HepG2 (cell line): Measurements from ENCODE around the gene C1QBP. TPM values are rescaled to one million over a fixed set of nuclear protein-coding genes. Genes with fewer than 3 reads are reported as not detected.

ENCODE experiments used
- ARHGAP35 ChIP-seq: sonication (generic); formaldehyde crosslinking; IDR thresholded peaks from 2 replicates; pipeline ENCODE4 v1.9.0; 2022; ENCODE audit warnings: mild to moderate bottlenecking, inconsistent platforms, moderate library complexity, missing genetic modification reagents, borderline replicate concordance
- ARNTL ChIP-seq: sonication (generic); formaldehyde crosslinking; IDR thresholded peaks from 2 replicates; pipeline ENCODE4 v1.4.0; 2020; ENCODE audit warnings: mild to moderate bottlenecking, missing genetic modification reagents
- ELK4 ChIP-seq: sonication (generic); formaldehyde crosslinking; IDR thresholded peaks from 2 replicates; pipeline ENCODE4 v1.9.0; 2021; ENCODE audit warnings: missing genetic modification reagents, borderline replicate concordance
- HMGA1 ChIP-seq: sonication (generic); formaldehyde crosslinking; conservative IDR thresholded peaks from 2 replicates; pipeline ENCODE4 v1.4.0; 2020; ENCODE audit warnings: missing genetic modification reagents
- MIER2 ChIP-seq: IDR thresholded peaks from 2 replicates; pipeline ENCODE4 v1.6.1; 2016; ENCODE audit warnings: missing biosample characterization, missing genetic modification reagents
- PATZ1 ChIP-seq: sonication (generic); formaldehyde crosslinking; IDR thresholded peaks from 2 replicates; pipeline ENCODE4 v1.4.0; 2020; ENCODE audit warnings: missing genetic modification reagents
- PAXIP1 ChIP-seq: sonication (generic); formaldehyde crosslinking; conservative IDR thresholded peaks from 2 replicates; pipeline ENCODE4 v1.4.0; 2020; ENCODE audit warnings: mild to moderate bottlenecking, missing genetic modification reagents, moderate library complexity
- SIN3A ChIP-seq: IDR thresholded peaks from 2 replicates; pipeline ENCODE4 v1.6.1; 2011; ENCODE audit warnings: low read depth, mild to moderate bottlenecking, control low read depth, low read length, borderline replicate concordance
- SP140L ChIP-seq: sonication (generic); formaldehyde crosslinking; IDR thresholded peaks from 2 replicates; pipeline ENCODE4 v1.4.0; 2020; ENCODE audit warnings: missing genetic modification reagents, borderline replicate concordance
- SRSF9 ChIP-seq: fragments of 200-400 bp; formaldehyde crosslinking; IDR thresholded peaks from 2 replicates; pipeline ENCODE4 v1.6.1; 2018; ENCODE audit warnings: borderline replicate concordance, mild to moderate bottlenecking, low read depth, low read length; ENCODE audit not compliant: insufficient read depth, poor library complexity, severe bottlenecking
- ZNF296 ChIP-seq: sonication (generic); formaldehyde crosslinking; conservative IDR thresholded peaks from 2 replicates; pipeline ENCODE4 v1.5.0; 2020; ENCODE audit warnings: mild to moderate bottlenecking, missing genetic modification reagents
- ZNF33A ChIP-seq: sonication (generic); formaldehyde crosslinking; IDR thresholded peaks from 2 replicates; pipeline ENCODE4 v1.5.1; 2020; ENCODE audit warnings: missing genetic modification reagents, mild to moderate bottlenecking, moderate library complexity, borderline replicate concordance
- ZNF549 ChIP-seq: sonication (generic); formaldehyde crosslinking; IDR thresholded peaks from 2 replicates; pipeline ENCODE4 v1.5.0; 2020; ENCODE audit warnings: missing genetic modification reagents
- ZNF652 ChIP-seq: IDR thresholded peaks from 2 replicates; pipeline ENCODE4 v1.6.1; 2016; ENCODE audit warnings: low read depth, borderline replicate concordance
- ZNF747 ChIP-seq: sonication (generic); formaldehyde crosslinking; IDR thresholded peaks from 2 replicates; pipeline ENCODE4 v1.8.1; 2023; ENCODE audit warnings: missing genetic modification reagents, mild to moderate bottlenecking, borderline replicate concordance
- ZNF790 ChIP-seq: sonication (generic); formaldehyde crosslinking; IDR thresholded peaks from 2 replicates; pipeline ENCODE4 v1.8.0; 2022; ENCODE audit warnings: missing genetic modification reagents, mild to moderate bottlenecking, borderline replicate concordance
- polyA plus RNA-seq, 8 experiments: library from polyadenylated mRNA; depleted of rRNA in 3 of 8; stranded (reverse) in 7 of 8; unstranded in 1 of 8; fragments of >200 nt; fragmentation: Illumina TruSeq in 4 of 8; extraction: Trizol in 4 of 8; gene quantifications; 2 replicates each; pipeline versions ENCODE4 v1.2.1 to v1.2.3, GENCODE V29; 2011 to 2016; ENCODE audit warnings: low read depth in 4 of 8, missing spikeins in 1 of 8, mixed read lengths in 1 of 8; ENCODE audit not compliant: insufficient read depth in 1 of 8
- total RNA-seq, 5 experiments: library from RNA; depleted of rRNA; stranded (reverse); fragments of >200 nt; fragmentation: Illumina TruSeq; extraction: Trizol; gene quantifications; 2 replicates each; pipeline ENCODE4 v1.2.3, GENCODE V29; 2016; ENCODE audit warnings: low read depth in 1 of 5
- TF ChIP-seq, protein P1 (sequence below): sonication (generic); formaldehyde crosslinking; IDR thresholded peaks from 2 replicates; pipeline ENCODE4 v1.5.0; 2020; ENCODE audit warnings: missing genetic modification reagents, mild to moderate bottlenecking, borderline replicate concordance
- TF ChIP-seq, protein P2 (sequence below), 2 experiments: sonication (generic) in 1 of 2; formaldehyde crosslinking in 1 of 2; IDR thresholded peaks; 2 replicates each; pipeline versions ENCODE4 v1.5.1 to v1.6.1; 2011 to 2020; ENCODE audit warnings: borderline replicate concordance in 1 of 2, low read depth in 1 of 2, low read length in 1 of 2, mild to moderate bottlenecking in 1 of 2, missing genetic modification reagents in 1 of 2, moderate library complexity in 1 of 2

The C1QBP gene
- total and polyA plus RNA-seq, 2 of the 13 experiments (the other 11 are each of a cell fraction or from before 2014, with no cell fraction given) = 219 to 680 TPM

GRCh38 chr17:5419356-5419958 lies 19.5 kb downstream of the C1QBP start, which contains the start of gene NUP88 (continued):
- peak; percentile 14; the same call in 1 of the 2 replicates for TF ChIP-seq PAXIP1 (CRISPR knock-in tag)
- 0 out of 2 replicates have a peak, but pooled peaks have one; percentile 28 for TF ChIP-seq ARHGAP35 (CRISPR knock-in tag)
- TF ChIP-seq PATZ1 (CRISPR knock-in tag) = 0 out of 2 replicates have a peak, but pooled peaks have one; percentile 25
- TF ChIP-seq ZNF790 (CRISPR knock-in tag) = peak; percentile 87; the same call in 1 of the 2 replicates
- no peak for TF ChIP-seq ARNTL (CRISPR knock-in tag)
- TF ChIP-seq, protein P1, sequence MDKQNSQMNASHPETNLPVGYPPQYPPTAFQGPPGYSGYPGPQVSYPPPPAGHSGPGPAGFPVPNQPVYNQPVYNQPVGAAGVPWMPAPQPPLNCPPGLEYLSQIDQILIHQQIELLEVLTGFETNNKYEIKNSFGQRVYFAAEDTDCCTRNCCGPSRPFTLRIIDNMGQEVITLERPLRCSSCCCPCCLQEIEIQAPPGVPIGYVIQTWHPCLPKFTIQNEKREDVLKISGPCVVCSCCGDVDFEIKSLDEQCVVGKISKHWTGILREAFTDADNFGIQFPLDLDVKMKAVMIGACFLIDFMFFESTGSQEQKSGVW = no peak
- TF ChIP-seq ZNF652 (CRISPR knock-in tag) = no peak
- TF ChIP-seq SRSF9 = no peak
- no peak for TF ChIP-seq ZNF33A (CRISPR knock-in tag)
- no peak for TF ChIP-seq SP140L (CRISPR knock-in tag)
- no peak for TF ChIP-seq ZNF296 (CRISPR knock-in tag)
- no peak for TF ChIP-seq HMGA1 (CRISPR knock-in tag)
- TF ChIP-seq ZNF747 = 0 out of 2 replicates have a peak, but pooled peaks have one; percentile 1
- peak; percentile 52; the same call in 1 of the 2 replicates for TF ChIP-seq SIN3A
- no peak for TF ChIP-seq ZNF549 (CRISPR knock-in tag)
- TF ChIP-seq MIER2 (CRISPR knock-in tag) = no peak
- TF ChIP-seq, protein P2, sequence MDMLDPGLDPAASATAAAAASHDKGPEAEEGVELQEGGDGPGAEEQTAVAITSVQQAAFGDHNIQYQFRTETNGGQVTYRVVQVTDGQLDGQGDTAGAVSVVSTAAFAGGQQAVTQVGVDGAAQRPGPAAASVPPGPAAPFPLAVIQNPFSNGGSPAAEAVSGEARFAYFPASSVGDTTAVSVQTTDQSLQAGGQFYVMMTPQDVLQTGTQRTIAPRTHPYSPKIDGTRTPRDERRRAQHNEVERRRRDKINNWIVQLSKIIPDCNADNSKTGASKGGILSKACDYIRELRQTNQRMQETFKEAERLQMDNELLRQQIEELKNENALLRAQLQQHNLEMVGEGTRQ (IDR thresholded peaks at IDR 0.05; ENCODE audit: low read depth, low read length) = 0 out of 2 replicates have a peak, but pooled peaks have one; percentile 22
- TF ChIP-seq, protein P2 (CRISPR knock-in tag; IDR thresholded peaks at IDR 0.05; ENCODE audit: borderline replicate concordance) = peak; percentile 36; the same call in 1 of the 2 replicates
- TF ChIP-seq ELK4 (CRISPR knock-in tag) = no peak
